Measurements from ENCODE around the gene HDAC4.

DNA sequence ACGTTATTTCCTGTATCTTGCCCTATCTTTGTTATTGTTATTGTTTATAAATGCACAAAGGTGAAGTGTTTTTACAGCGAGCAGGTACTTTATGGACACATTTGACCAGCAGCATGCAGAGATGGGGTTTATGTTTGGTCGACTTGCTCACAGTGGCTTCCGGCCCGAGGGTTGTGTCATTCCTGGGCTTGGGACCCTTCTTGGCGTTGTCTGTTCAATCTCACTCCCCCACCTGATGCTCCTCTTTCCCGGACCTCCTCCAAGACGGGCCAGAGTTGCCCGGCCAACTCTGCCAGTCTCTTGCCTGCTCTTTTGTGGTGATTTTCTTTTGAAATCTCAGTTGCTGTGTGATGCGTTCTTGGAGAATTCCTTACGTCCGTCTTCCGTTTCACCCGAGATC lies 399.0 kb downstream of the HDAC4 start:
- no peak for TF ChIP-seq ZNF132 (tag by site-specific recombination; IDR thresholded peaks at IDR 0.05; ENCODE audit: borderline replicate concordance)
- TF ChIP-seq ZNF274 (IDR thresholded peaks at IDR 0.05; ENCODE audit: low read length), result no peak
- no peak for TF ChIP-seq ZNF274 (tag by site-specific recombination; IDR thresholded peaks at IDR 0.05; ENCODE audit: borderline replicate concordance)
- TF ChIP-seq, protein P1, sequence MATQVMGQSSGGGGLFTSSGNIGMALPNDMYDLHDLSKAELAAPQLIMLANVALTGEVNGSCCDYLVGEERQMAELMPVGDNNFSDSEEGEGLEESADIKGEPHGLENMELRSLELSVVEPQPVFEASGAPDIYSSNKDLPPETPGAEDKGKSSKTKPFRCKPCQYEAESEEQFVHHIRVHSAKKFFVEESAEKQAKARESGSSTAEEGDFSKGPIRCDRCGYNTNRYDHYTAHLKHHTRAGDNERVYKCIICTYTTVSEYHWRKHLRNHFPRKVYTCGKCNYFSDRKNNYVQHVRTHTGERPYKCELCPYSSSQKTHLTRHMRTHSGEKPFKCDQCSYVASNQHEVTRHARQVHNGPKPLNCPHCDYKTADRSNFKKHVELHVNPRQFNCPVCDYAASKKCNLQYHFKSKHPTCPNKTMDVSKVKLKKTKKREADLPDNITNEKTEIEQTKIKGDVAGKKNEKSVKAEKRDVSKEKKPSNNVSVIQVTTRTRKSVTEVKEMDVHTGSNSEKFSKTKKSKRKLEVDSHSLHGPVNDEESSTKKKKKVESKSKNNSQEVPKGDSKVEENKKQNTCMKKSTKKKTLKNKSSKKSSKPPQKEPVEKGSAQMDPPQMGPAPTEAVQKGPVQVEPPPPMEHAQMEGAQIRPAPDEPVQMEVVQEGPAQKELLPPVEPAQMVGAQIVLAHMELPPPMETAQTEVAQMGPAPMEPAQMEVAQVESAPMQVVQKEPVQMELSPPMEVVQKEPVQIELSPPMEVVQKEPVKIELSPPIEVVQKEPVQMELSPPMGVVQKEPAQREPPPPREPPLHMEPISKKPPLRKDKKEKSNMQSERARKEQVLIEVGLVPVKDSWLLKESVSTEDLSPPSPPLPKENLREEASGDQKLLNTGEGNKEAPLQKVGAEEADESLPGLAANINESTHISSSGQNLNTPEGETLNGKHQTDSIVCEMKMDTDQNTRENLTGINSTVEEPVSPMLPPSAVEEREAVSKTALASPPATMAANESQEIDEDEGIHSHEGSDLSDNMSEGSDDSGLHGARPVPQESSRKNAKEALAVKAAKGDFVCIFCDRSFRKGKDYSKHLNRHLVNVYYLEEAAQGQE (tag by site-specific recombination; IDR thresholded peaks at IDR 0.05), result no peak
- TF ChIP-seq, protein P2, sequence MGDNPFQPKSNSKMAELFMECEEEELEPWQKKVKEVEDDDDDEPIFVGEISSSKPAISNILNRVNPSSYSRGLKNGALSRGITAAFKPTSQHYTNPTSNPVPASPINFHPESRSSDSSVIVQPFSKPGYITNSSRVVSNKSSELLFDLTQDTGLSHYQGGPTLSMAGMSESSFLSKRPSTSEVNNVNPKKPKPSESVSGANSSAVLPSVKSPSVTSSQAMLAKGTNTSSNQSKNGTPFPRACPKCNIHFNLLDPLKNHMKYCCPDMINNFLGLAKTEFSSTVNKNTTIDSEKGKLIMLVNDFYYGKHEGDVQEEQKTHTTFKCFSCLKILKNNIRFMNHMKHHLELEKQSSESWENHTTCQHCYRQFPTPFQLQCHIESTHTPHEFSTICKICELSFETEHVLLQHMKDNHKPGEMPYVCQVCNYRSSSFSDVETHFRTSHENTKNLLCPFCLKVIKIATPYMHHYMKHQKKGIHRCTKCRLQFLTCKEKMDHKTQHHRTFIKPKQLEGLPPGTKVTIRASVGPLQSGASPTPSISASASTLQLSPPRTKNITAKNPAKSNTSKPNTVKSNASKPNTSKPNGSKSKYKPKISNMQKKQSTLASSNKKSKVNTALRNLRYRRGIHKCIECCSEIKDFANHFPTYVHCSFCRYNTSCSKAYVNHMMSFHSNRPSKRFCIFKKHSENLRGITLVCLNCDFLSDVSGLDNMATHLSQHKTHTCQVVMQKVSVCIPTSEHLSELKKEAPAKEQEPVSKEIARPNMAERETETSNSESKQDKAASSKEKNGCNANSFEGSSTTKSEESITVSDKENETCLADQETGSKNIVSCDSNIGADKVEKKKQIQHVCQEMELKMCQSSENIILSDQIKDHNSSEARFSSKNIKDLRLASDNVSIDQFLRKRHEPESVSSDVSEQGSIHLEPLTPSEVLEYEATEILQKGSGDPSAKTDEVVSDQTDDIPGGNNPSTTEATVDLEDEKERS (tag by site-specific recombination; IDR thresholded peaks at IDR 0.05), result no peak
- TF ChIP-seq, protein P3, sequence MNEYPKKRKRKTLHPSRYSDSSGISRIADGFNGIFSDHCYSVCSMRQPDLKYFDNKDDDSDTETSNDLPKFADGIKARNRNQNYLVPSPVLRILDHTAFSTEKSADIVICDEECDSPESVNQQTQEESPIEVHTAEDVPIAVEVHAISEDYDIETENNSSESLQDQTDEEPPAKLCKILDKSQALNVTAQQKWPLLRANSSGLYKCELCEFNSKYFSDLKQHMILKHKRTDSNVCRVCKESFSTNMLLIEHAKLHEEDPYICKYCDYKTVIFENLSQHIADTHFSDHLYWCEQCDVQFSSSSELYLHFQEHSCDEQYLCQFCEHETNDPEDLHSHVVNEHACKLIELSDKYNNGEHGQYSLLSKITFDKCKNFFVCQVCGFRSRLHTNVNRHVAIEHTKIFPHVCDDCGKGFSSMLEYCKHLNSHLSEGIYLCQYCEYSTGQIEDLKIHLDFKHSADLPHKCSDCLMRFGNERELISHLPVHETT (tag by site-specific recombination; IDR thresholded peaks at IDR 0.05), result no peak
- TF ChIP-seq, protein P4, sequence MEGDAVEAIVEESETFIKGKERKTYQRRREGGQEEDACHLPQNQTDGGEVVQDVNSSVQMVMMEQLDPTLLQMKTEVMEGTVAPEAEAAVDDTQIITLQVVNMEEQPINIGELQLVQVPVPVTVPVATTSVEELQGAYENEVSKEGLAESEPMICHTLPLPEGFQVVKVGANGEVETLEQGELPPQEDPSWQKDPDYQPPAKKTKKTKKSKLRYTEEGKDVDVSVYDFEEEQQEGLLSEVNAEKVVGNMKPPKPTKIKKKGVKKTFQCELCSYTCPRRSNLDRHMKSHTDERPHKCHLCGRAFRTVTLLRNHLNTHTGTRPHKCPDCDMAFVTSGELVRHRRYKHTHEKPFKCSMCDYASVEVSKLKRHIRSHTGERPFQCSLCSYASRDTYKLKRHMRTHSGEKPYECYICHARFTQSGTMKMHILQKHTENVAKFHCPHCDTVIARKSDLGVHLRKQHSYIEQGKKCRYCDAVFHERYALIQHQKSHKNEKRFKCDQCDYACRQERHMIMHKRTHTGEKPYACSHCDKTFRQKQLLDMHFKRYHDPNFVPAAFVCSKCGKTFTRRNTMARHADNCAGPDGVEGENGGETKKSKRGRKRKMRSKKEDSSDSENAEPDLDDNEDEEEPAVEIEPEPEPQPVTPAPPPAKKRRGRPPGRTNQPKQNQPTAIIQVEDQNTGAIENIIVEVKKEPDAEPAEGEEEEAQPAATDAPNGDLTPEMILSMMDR (tag by site-specific recombination; IDR thresholded peaks at IDR 0.05), result no peak
- no peak for TF ChIP-seq TRIM28 (IDR thresholded peaks at IDR 0.05; ENCODE audit: borderline replicate concordance, low read length)
